Motor neuron (in vitro differentiated cells): ENCODE measurements around the gene ADAM12. TPM values are rescaled to one million over a fixed set of nuclear protein-coding genes. Genes with fewer than 3 reads are reported as not detected.

Source experiments
- ATAC-seq, 8 experiments: fragments of 200-7000 bp; cut with Tn5 transposase; replicated peaks in 6 of 8; 2 replicates each; pipeline ENCODE4 v1.8.0; 2021; ENCODE audit warnings: mild to moderate bottlenecking in 8 of 8, moderate library complexity in 8 of 8
- H3K27ac ChIP-seq, 2 donors: fragments of 250-450 bp; sonication (Bioruptor Pico); 2 replicates each; pipeline ENCODE4 v1.9.0; 2021; ENCODE audit warnings: antibody characterized with exemption in 2 of 2, mild to moderate bottlenecking in 2 of 2, moderate library complexity in 1 of 2
- H3K4me1 ChIP-seq, 2 donors: fragments of 250-450 bp; sonication (Bioruptor Pico); replicated peaks in 1 of 2; 2 replicates each; pipeline ENCODE4 v1.6.1; 2021; ENCODE audit warnings: antibody characterized with exemption in 2 of 2, mild to moderate bottlenecking in 2 of 2, moderate library complexity in 1 of 2
- H3K4me3 ChIP-seq, 5 donors: fragments of 250-450 bp; sonication (Bioruptor Pico); 2 replicates each; pipeline ENCODE4 v1.9.0; 2021; ENCODE audit warnings: antibody characterized with exemption in 5 of 5, mild to moderate bottlenecking in 5 of 5, moderate library complexity in 4 of 5
- WGBS, 10 experiments: fragments of 450-650 bp; shearing (Covaris generic); methylation state at CpG; one replicate each; pipeline ENCODE4 v1.0.0; 2022; 5-methylcytosine and 5-hydroxymethylcytosine counted together
- in situ Hi-C, 9 experiments: fragments of 400-800 bp; cut with MboI; loops; one replicate each; pipeline ENCODE4 v1.15.0; 2021; ENCODE audit warnings: low sequenced_read_pairs in 9 of 9, low pct_unique_long_range_greater_than_20kb in 2 of 9; ENCODE audit not compliant: unreplicated experiment in 9 of 9
- total RNA-seq, 8 experiments: library from RNA; unstranded; fragments of 300-600 nt; gene quantifications; 2 replicates each; pipeline versions ENCODE4 v1.2.3 to v1.2.4, GENCODE V29; 2022

The ADAM12 gene
- total RNA-seq, 8 experiments from 2014 or later, result 0.63 to 62.9 (median 5.5) TPM

GRCh38 chr10:126037946-126038345, 350.3 kb downstream of the ADAM12 start:
- no peak for ATAC-seq
- in situ Hi-C loops, result no loop called here
- no peak overlapping the region for H3K4me3 ChIP-seq
- no peak overlapping the region for H3K27ac ChIP-seq
- 30 to 85% (median 77%) methylated on average over 2 to 9 of the region's 10 CpGs; no CpG with 5 or more reads in 6 of the 10 experiments for WGBS, 10 experiments
- H3K4me1 ChIP-seq, result peaks cover 18 to 22% of the 10 kb centered on the region in 2 donors

- Histone ChIP-seq H3K4me3 (no peak overlapping the region), H3K27ac (no peak overlapping the region), H3K4me1 (peaks cover 5 to 8% of the 10 kb centered on the region in 2 donors)
- no peak for ATAC-seq
- in situ Hi-C loops, result no loop called here
- WGBS, 10 experiments, result 57 to 100% (median 95%) methylated on average over 1 to 5 of the region's 5 CpGs
Observed at GRCh38 chr10:126036515-126036914, 351.8 kb downstream of the ADAM12 start.

GRCh38 chr10:126034586-126034985, 353.7 kb downstream of the ADAM12 start:
- Histone ChIP-seq H3K4me3 (no peak overlapping the region), H3K27ac (no peak overlapping the region), H3K4me1 (no peaks in the 10 kb centered on the region)
- no peak for ATAC-seq
- in situ Hi-C loops, result no loop called here
- WGBS, 10 experiments, result 63 to 100% (median 91%) methylated on average over 1 to 2 of the region's 2 CpGs

- in situ Hi-C loops, result no loop called here
- 50 to 100% (median 85%) methylated on average over 1 to 3 of the region's 3 CpGs for WGBS, 10 experiments
- Histone ChIP-seq H3K4me1 (no peaks in the 10 kb centered on the region), H3K27ac (no peak overlapping the region), H3K4me3 (no peak overlapping the region)
- ATAC-seq, result no peak
Observed at GRCh38 chr10:126029999-126030398, 358.3 kb downstream of the ADAM12 start.

- WGBS, 10 experiments, result 40 to 100% (median 100%) methylated on average over 1 of the region's 1 CpG; no CpG with 5 or more reads in 4 of the 10 experiments
- Histone ChIP-seq H3K4me1 (no peaks in the 10 kb centered on the region), H3K4me3 (no peak overlapping the region), H3K27ac (no peak overlapping the region)
- ATAC-seq, result no peak
- in situ Hi-C loops, result no loop called here
Observed at GRCh38 chr10:126027692-126028091, 360.6 kb downstream of the ADAM12 start.

- in situ Hi-C loops, result no loop called here
- 42 to 100% (median 94%) methylated on average over 1 to 5 of the region's 5 CpGs for WGBS, 10 experiments
- Histone ChIP-seq H3K4me1 (peaks cover 5% of the 10 kb centered on the region in 2 donors), H3K27ac (no peak overlapping the region), H3K4me3 (no peak overlapping the region)
- no peak for ATAC-seq
Observed at GRCh38 chr10:126022841-126023240, 365.4 kb downstream of the ADAM12 start.

- in situ Hi-C loops, result no loop called here
- ATAC-seq, result peak in 3 of 8 experiments; percentile 38 to 70 (median 42)
- WGBS, 10 experiments, result 17 to 78% (median 45%) methylated on average over 1 to 5 of the region's 5 CpGs
- peaks cover 5% of the 10 kb centered on the region in 2 donors for H3K4me1 ChIP-seq
- H3K4me3 ChIP-seq, result no peak overlapping the region
- no peak overlapping the region for H3K27ac ChIP-seq
Observed at GRCh38 chr10:126021833-126022500, 366.3 kb downstream of the ADAM12 start.

- in situ Hi-C loops, result no loop called here
- no peak for ATAC-seq
- H3K27ac ChIP-seq, result no peak overlapping the region
Observed at GRCh38 chr10:126017961-126018560, 370.2 kb downstream of the ADAM12 start.

GRCh38 chr10:126016882-126017281, 371.4 kb downstream of the ADAM12 start:
- in situ Hi-C loops, result no loop called here
- Histone ChIP-seq H3K27ac (no peak overlapping the region), H3K4me3 (no peak overlapping the region), H3K4me1 (peaks cover 20 to 28% of the 10 kb centered on the region in 2 donors)
- no peak for ATAC-seq
- WGBS, 10 experiments, result 80 to 100% (median 90%) methylated on average over 1 to 3 of the region's 3 CpGs; no CpG with 5 or more reads in 3 of the 10 experiments

More at GRCh38 chr10:126017961-126018560, 370.2 kb downstream of the ADAM12 start:
- Histone ChIP-seq H3K4me1 (peaks cover 24 to 33% of the 10 kb centered on the region in 2 donors), H3K4me3 (no peak overlapping the region)
- WGBS, 10 experiments, result 58 to 100% (median 76%) methylated on average over 1 to 2 of the region's 2 CpGs

- H3K27ac ChIP-seq, result no peak overlapping the region
- H3K4me1 ChIP-seq, result peaks cover 19 to 28% of the 10 kb centered on the region in 2 donors
- no peak overlapping the region for H3K4me3 ChIP-seq
- no peak for ATAC-seq
- in situ Hi-C loops, result no loop called here
- 84 to 100% (median 100%) methylated on average over 1 to 3 of the region's 4 CpGs; no CpG with 5 or more reads in 5 of the 10 experiments for WGBS, 10 experiments
Observed at GRCh38 chr10:126016156-126016805, 372.0 kb downstream of the ADAM12 start.

GRCh38 chr10:126015413-126015812, 372.9 kb downstream of the ADAM12 start:
- Histone ChIP-seq H3K4me3 (no peak overlapping the region), H3K27ac (no peak overlapping the region), H3K4me1 (peaks cover 19 to 28% of the 10 kb centered on the region in 2 donors)
- peak in 6 of 8 experiments; percentile 38 to 79 (median 72) for ATAC-seq
- in situ Hi-C loops, result no loop called here
- WGBS, 10 experiments, result 11 to 61% (median 45%) methylated on average over 1 to 3 of the region's 3 CpGs; no CpG with 5 or more reads in 1 of the 10 experiments

GRCh38 chr10:126014309-126014708, 374.0 kb downstream of the ADAM12 start:
- Histone ChIP-seq H3K4me3 (no peak overlapping the region), H3K4me1 (peaks cover 19 to 28% of the 10 kb centered on the region in 2 donors), H3K27ac (no peak overlapping the region)
- peak in 4 of 8 experiments; percentile 11 to 49 (median 24) for ATAC-seq
- in situ Hi-C loops, result no loop called here
- 19 to 92% (median 73%) methylated on average over 2 to 6 of the region's 7 CpGs; no CpG with 5 or more reads in 2 of the 10 experiments for WGBS, 10 experiments
